Progenitor cell of endocrine pancreas (in vitro differentiated cells): ENCODE data around the gene CYP4F22. TPM values are rescaled to one million over a fixed set of nuclear protein-coding genes. Genes with fewer than 3 reads are reported as not detected.

Experiments
- DNase-seq: peaks from one replicate; pipeline ENCODE4 v3.0.0; 2021; ENCODE audit warnings: low spot score; ENCODE audit not compliant: unreplicated experiment
- H3K27ac Mint-ChIP-seq: 2 replicates; pipeline ENCODE4 v1.8.0; 2021; ENCODE audit warnings: mild to moderate bottlenecking, moderate library complexity, mixed read lengths
- H3K27me3 Mint-ChIP-seq: 2 replicates; pipeline ENCODE4 v1.8.0; 2021; ENCODE audit warnings: mixed read lengths
- H3K36me3 Mint-ChIP-seq: 2 replicates; pipeline ENCODE4 v1.8.0; 2022; ENCODE audit warnings: mixed read lengths; ENCODE audit not compliant: insufficient read depth
- H3K4me1 Mint-ChIP-seq: 2 replicates; pipeline ENCODE4 v1.8.0; 2021; ENCODE audit warnings: low read depth, mixed read lengths
- H3K4me3 Mint-ChIP-seq: 2 replicates; pipeline ENCODE4 v1.8.0; 2021; ENCODE audit warnings: low read depth, mild to moderate bottlenecking, moderate library complexity, mixed read lengths
- H3K9me3 Mint-ChIP-seq: 2 replicates; pipeline ENCODE4 v1.8.0; 2021; ENCODE audit warnings: low read depth, mixed read lengths
- total RNA-seq: library from RNA; stranded (reverse); gene quantifications from 2 replicates; pipeline ENCODE4 v1.2.1, GENCODE V29; 2021
- TF ChIP-seq, protein P1 (sequence below): fragments of 200-600 bp; sonication (generic); IDR thresholded peaks from one replicate; pipeline ENCODE4 v1.5.0; 2021; ENCODE audit warnings: antibody characterized with exemption, mild to moderate bottlenecking; ENCODE audit not compliant: unreplicated experiment

Gene CYP4F22
- total RNA-seq, 1 donor from 2014 or later: not detected

DNA sequence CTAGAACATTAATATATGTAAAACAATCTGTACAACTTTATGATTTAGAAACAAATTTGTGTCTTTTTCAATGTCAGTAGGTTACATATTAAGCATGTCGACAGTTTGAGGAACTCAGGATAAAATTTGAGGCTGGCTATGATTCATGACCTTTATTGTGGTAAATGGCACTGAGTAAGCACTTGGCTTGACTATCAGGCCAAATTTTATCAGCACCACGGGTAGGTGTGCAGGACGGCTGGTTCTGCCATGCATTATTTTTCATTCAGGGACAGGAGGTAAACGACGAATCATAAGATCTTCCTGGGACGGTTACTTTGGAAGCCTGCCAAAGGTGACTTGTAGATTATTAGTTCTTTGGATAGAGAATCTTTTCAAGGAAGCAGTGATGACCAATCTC, 86.7 kb downstream of the CYP4F22 start:
- no peak for DNase-seq
- Mint-ChIP-seq H3K4me1 (no peaks in the 10 kb centered on the region), H3K36me3 (no peaks in the 10 kb centered on the region), H3K27me3 (no peaks in the 10 kb centered on the region), H3K27ac (no peak overlapping the region), H3K9me3 (peaks cover 47% of the 10 kb centered on the region), H3K4me3 (no peak overlapping the region)
- TF ChIP-seq, protein P1, sequence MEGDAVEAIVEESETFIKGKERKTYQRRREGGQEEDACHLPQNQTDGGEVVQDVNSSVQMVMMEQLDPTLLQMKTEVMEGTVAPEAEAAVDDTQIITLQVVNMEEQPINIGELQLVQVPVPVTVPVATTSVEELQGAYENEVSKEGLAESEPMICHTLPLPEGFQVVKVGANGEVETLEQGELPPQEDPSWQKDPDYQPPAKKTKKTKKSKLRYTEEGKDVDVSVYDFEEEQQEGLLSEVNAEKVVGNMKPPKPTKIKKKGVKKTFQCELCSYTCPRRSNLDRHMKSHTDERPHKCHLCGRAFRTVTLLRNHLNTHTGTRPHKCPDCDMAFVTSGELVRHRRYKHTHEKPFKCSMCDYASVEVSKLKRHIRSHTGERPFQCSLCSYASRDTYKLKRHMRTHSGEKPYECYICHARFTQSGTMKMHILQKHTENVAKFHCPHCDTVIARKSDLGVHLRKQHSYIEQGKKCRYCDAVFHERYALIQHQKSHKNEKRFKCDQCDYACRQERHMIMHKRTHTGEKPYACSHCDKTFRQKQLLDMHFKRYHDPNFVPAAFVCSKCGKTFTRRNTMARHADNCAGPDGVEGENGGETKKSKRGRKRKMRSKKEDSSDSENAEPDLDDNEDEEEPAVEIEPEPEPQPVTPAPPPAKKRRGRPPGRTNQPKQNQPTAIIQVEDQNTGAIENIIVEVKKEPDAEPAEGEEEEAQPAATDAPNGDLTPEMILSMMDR: no peak

Other genes starting within 250 kb of the CYP4F22 start
- 144 and 148 TPM in 2 replicates for gene BRD4, start 176.0 kb upstream of the CYP4F22 start, total RNA-seq
- gene AKAP8, start 128.7 kb upstream of the CYP4F22 start, total RNA-seq: 44.0 and 51.9 TPM in 2 replicates
- 208 and 228 TPM in 2 replicates for gene AKAP8L, start 89.5 kb upstream of the CYP4F22 start, total RNA-seq
- 60.6 and 61.6 TPM in 2 replicates for gene WIZ, start 58.6 kb upstream of the CYP4F22 start, total RNA-seq
- not detected in 2 replicates for gene RASAL3, start 44.0 kb upstream of the CYP4F22 start, total RNA-seq
- gene PGLYRP2, start 29.0 kb upstream of the CYP4F22 start, total RNA-seq: not detected in 2 replicates
- gene CYP4F8, start 106.7 kb downstream of the CYP4F22 start, total RNA-seq: not detected in 2 replicates
- gene CYP4F3, start 132.4 kb downstream of the CYP4F22 start, total RNA-seq: not detected in 2 replicates
- gene CYP4F12, start 164.6 kb downstream of the CYP4F22 start, total RNA-seq: not detected in 2 replicates
- gene OR10H2, start 219.5 kb downstream of the CYP4F22 start, total RNA-seq: not detected in 2 replicates
- not detected in 2 replicates for gene OR10H3, start 229.5 kb downstream of the CYP4F22 start, total RNA-seq